HL-60 (cell line): ENCODE measurements around the gene HBG1.

Source experiments
- DNase-seq, 2 experiments: peaks; one replicate each; pipeline ENCODE4 v3.0.0-alpha.2; 2010 to 2020; ENCODE audit warnings: low read depth in 1 of 2, low spot score in 1 of 2
- H3K27ac ChIP-seq: fragments of 250-450 bp; sonication (Bioruptor Pico); replicated peaks from 2 replicates; pipeline ENCODE4 v1.5.1; 2020; ENCODE audit warnings: mild to moderate bottlenecking, moderate library complexity
- H3K27me3 ChIP-seq: fragments of 250-450 bp; sonication (Bioruptor Pico); 2 replicates; pipeline ENCODE4 v1.5.1; 2021; ENCODE audit warnings: mild to moderate bottlenecking, moderate library complexity; ENCODE audit not compliant: insufficient read depth, poor library complexity, severe bottlenecking
- H3K4me3 ChIP-seq: replicated peaks from 2 replicates; pipeline ENCODE4 v1.5.1; 2011; ENCODE audit warnings: mild to moderate bottlenecking, control low read depth, low read length; ENCODE audit not compliant: insufficient read depth
- CTCF ChIP-seq: IDR thresholded peaks from one replicate; pipeline ENCODE4 v1.5.1; 2011; ENCODE audit warnings: low read length, control low read depth, inconsistent platforms; ENCODE audit not compliant: insufficient read depth
- GABPA ChIP-seq: IDR thresholded peaks from 2 replicates; pipeline ENCODE4 v1.6.1; 2012; ENCODE audit warnings: low read depth
- POLR2AphosphoS5 ChIP-seq: IDR thresholded peaks from 2 replicates; pipeline ENCODE4 v1.6.1; 2012; ENCODE audit warnings: low read depth
- SPI1 ChIP-seq: IDR thresholded peaks from 2 replicates; pipeline ENCODE4 v1.6.1; 2012; ENCODE audit warnings: low read depth, mild to moderate bottlenecking, borderline replicate concordance
- TF ChIP-seq, protein P1 (sequence below): IDR thresholded peaks from 2 replicates; pipeline ENCODE4 v1.6.1; 2012; ENCODE audit warnings: low read depth; ENCODE audit not compliant: insufficient replicate concordance

Gene HBG1

GRCh38 chr11:5241458-5241857, 8.2 kb downstream of the HBG1 start:
- Histone ChIP-seq H3K4me3 (no peak overlapping the region), H3K27me3 (no peaks in the 10 kb centered on the region), H3K27ac (no peak overlapping the region)
- no peak for DNase-seq
- TF ChIP-seq POLR2AphosphoS5 (no peak), GABPA (no peak)
- TF ChIP-seq, protein P1, sequence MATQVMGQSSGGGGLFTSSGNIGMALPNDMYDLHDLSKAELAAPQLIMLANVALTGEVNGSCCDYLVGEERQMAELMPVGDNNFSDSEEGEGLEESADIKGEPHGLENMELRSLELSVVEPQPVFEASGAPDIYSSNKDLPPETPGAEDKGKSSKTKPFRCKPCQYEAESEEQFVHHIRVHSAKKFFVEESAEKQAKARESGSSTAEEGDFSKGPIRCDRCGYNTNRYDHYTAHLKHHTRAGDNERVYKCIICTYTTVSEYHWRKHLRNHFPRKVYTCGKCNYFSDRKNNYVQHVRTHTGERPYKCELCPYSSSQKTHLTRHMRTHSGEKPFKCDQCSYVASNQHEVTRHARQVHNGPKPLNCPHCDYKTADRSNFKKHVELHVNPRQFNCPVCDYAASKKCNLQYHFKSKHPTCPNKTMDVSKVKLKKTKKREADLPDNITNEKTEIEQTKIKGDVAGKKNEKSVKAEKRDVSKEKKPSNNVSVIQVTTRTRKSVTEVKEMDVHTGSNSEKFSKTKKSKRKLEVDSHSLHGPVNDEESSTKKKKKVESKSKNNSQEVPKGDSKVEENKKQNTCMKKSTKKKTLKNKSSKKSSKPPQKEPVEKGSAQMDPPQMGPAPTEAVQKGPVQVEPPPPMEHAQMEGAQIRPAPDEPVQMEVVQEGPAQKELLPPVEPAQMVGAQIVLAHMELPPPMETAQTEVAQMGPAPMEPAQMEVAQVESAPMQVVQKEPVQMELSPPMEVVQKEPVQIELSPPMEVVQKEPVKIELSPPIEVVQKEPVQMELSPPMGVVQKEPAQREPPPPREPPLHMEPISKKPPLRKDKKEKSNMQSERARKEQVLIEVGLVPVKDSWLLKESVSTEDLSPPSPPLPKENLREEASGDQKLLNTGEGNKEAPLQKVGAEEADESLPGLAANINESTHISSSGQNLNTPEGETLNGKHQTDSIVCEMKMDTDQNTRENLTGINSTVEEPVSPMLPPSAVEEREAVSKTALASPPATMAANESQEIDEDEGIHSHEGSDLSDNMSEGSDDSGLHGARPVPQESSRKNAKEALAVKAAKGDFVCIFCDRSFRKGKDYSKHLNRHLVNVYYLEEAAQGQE: no peak

- DNase-seq: no peak
- Histone ChIP-seq H3K27me3 (no peaks in the 10 kb centered on the region), H3K27ac (no peak overlapping the region), H3K4me3 (no peak overlapping the region)
- TF ChIP-seq POLR2AphosphoS5 (no peak), GABPA (no peak), SPI1 (no peak), CTCF (no peak)
- TF ChIP-seq, protein P1: no peak
These were observed 9.2 kb downstream of the HBG1 start for GRCh38 chr11:5240458-5240857.

DNA sequence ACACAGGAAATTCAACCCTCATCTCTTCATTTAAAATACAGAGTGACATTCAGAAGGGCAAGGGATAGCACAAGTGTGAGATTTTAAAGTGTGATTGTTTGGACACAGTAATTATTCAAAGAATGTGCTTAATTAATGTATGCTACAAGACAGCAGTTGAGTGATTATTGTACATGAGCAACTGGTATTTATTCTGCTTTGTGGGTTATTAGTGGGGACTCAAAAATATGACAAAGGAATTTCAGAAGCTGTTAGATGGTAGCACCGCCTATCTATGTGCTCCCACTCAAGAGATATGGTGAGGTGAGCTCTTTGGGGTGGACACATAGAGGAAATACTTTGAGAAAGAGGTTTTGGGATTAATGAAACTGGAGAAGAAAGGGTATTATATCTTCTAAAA, 9.6 kb downstream of the HBG1 start:
- no peaks in the 10 kb centered on the region for H3K27me3 ChIP-seq
- no peak for DNase-seq
- no peak overlapping the region for H3K27ac ChIP-seq
- H3K4me3 ChIP-seq: no peak overlapping the region
- TF ChIP-seq CTCF: no peak
- no peak for TF ChIP-seq POLR2AphosphoS5
- TF ChIP-seq SPI1: no peak

- no peak for DNase-seq
- H3K27ac ChIP-seq: no peak overlapping the region
- TF ChIP-seq, protein P1: no peak
- no peak for TF ChIP-seq POLR2AphosphoS5
- no peak for TF ChIP-seq GABPA
- TF ChIP-seq SPI1: no peak
- no peak for TF ChIP-seq CTCF
- H3K4me3 ChIP-seq: no peak overlapping the region
- H3K27me3 ChIP-seq: no peaks in the 10 kb centered on the region
These were observed 10.6 kb downstream of the HBG1 start for GRCh38 chr11:5239046-5239445.
